SH-SY5Y (cell line): ENCODE results near the gene CAPS.

Experiments
- GATA2 ChIP-seq: IDR thresholded peaks from 2 replicates; pipeline ENCODE4 v1.6.1; 2011; ENCODE audit warnings: mild to moderate bottlenecking, low read depth, low read length
- GATA3 ChIP-seq: IDR thresholded peaks from 2 replicates; pipeline ENCODE4 v1.6.1; 2011; ENCODE audit warnings: low read depth, mild to moderate bottlenecking, low read length, moderate library complexity

DNA sequence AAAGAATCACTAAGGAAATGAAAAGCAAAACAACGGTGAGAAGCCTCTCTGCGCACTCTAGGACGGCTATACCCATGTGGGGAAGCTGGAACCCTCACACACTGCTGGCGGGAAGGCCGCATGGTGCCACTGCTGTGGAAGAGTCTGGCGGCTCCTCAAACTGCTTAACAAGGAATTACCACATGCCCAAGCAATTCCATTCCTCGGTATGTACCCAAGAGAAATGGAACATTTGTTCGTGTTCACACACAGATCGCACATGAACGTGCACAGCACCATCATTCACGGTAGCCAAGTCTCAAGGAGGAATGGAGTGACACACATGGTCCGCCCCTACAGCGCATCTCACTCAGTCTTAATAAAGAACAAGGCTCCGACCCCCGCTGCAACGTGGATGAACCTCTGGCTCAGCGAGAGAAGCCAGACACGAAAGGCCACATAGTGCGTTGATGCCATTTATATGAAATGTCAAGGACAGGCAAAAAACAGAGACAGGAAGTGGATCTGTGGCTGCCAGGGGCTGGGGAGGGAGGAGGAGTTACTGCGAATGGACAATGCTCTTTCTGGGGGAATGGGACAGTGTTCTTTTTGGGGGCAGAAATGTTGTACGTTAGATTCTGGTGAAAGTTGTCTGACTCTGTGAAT is 7.6 kb downstream of the CAPS start:
- TF ChIP-seq GATA2 (no peak), GATA3 (no peak)
